T-helper 17 cell (primary cell): ENCODE data around the gene RIMKLB. TPM values are rescaled to one million over a fixed set of nuclear protein-coding genes. Genes with fewer than 3 reads are reported as not detected.

Source experiments
- total RNA-seq, 4 donors: library from RNA in 2 of 4; stranded (reverse) in 2 of 4; gene quantifications; one replicate each; pipeline ENCODE4 v1.2.3 and lab custom pipeline; 2022 to 2026

RIMKLB gene
- total RNA-seq, 2 donors from 2014 or later, result 15.1 to 15.2 TPM

Other genes with a start within 250 kb of the RIMKLB start
- gene CLEC6A, start 242.0 kb upstream of the RIMKLB start, total RNA-seq, result not detected
- gene CLEC4D, start 184.5 kb upstream of the RIMKLB start, total RNA-seq, result under 1 TPM in 1 of 2 donors, not detected in 1; 0.22 TPM
- 1 to 10 TPM in 1 of 2 donors, under 1 TPM in 1; 0.73 to 2.0 TPM for gene CLEC4E, start 157.1 kb upstream of the RIMKLB start, total RNA-seq
- gene AICDA, start 85.1 kb upstream of the RIMKLB start, total RNA-seq, result not detected
- gene MFAP5, start 35.2 kb upstream of the RIMKLB start, total RNA-seq, result not detected
- not detected for gene A2ML1, start 124.6 kb downstream of the RIMKLB start, total RNA-seq
- 10 to 100 TPM; 52.7 to 54.1 TPM for gene PHC1, start 216.5 kb downstream of the RIMKLB start, total RNA-seq